ENCODE measurements around the gene NPAS3.
A peak's percentile ranks its signal among the peaks of the same experiment; 100 is the strongest.

The NPAS3 gene

DNA sequence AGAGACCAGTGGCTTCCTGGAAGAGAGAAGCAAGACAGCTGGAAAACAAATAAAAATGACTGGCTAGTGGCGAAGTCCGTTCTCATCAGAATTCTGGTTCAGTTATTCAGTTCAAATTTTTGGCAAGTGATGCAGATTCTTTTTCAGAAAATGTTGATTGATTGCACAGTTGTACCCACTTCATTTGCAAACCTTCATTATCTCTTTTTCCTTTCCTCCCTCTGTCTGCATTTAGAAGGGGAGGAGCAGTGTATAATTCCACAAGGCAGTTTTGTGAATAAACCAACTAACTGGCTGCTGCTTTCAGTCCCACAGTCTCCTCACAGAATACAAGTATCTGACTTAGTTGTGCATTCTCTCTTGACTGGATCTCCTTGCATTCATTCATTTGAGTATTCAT, 417.5 kb downstream of the NPAS3 start:
- Histone ChIP-seq H3K27me3 (ENCODE audit: insufficient read depth, low read length, poor library complexity, severe bottlenecking) (no peaks in the 10 kb centered on the region), H3K4me3 (ENCODE audit: low read length, poor library complexity, severe bottlenecking) (no peak overlapping the region), H3K4me1 (ENCODE audit: insufficient read depth, low read length, poor library complexity, severe bottlenecking) (peaks cover 8% of the 10 kb centered on the region), H3K36me3 (ENCODE audit: insufficient read depth, low read length) (no peaks in the 10 kb centered on the region), H3K79me2 (ENCODE audit: insufficient read depth, low read length) (no peaks in the 10 kb centered on the region), H3K4me2 (ENCODE audit: low read depth, low read length, poor library complexity, severe bottlenecking) (no peak overlapping the region), H4K20me1 (ENCODE audit: insufficient read depth, low read length, poor library complexity, severe bottlenecking) (no peaks in the 10 kb centered on the region), H3K9ac (ENCODE audit: low read depth, low read length, poor library complexity, severe bottlenecking) (no peak overlapping the region), H3K9me3 (ENCODE audit: insufficient read depth, low read depth, low read length) (no peaks in the 10 kb centered on the region), H3K9me2 (replicated peaks; ENCODE audit: low read depth, low read length) (no peaks in the 10 kb centered on the region), H3F3A (ENCODE audit: low read depth) (no peaks in the 10 kb centered on the region), H2AFZ (ENCODE audit: low read length) (no peak overlapping the region)
- TF ChIP-seq CTCF (conservative IDR thresholded peaks at IDR 0.05; ENCODE audit: low read length) (no peak), EZH2phosphoT487 (IDR thresholded peaks at IDR 0.05; ENCODE audit: borderline replicate concordance) (no peak)

- Histone ChIP-seq H2AFZ (ENCODE audit: low read length) (no peak overlapping the region), H3K9me3 (ENCODE audit: insufficient read depth, low read depth, low read length) (no peaks in the 10 kb centered on the region), H3F3A (ENCODE audit: low read depth) (no peaks in the 10 kb centered on the region), H3K4me3 (ENCODE audit: low read length, poor library complexity, severe bottlenecking) (no peak overlapping the region), H4K20me1 (ENCODE audit: insufficient read depth, low read length, poor library complexity, severe bottlenecking) (no peaks in the 10 kb centered on the region), H3K9ac (ENCODE audit: low read depth, low read length, poor library complexity, severe bottlenecking) (no peak overlapping the region), H3K4me2 (ENCODE audit: low read depth, low read length, poor library complexity, severe bottlenecking) (no peak overlapping the region), H3K36me3 (ENCODE audit: insufficient read depth, low read length) (no peaks in the 10 kb centered on the region), H3K79me2 (ENCODE audit: insufficient read depth, low read length) (no peaks in the 10 kb centered on the region), H3K27me3 (ENCODE audit: insufficient read depth, low read length, poor library complexity, severe bottlenecking) (no peaks in the 10 kb centered on the region), H3K4me1 (ENCODE audit: insufficient read depth, low read length, poor library complexity, severe bottlenecking) (peaks cover 8% of the 10 kb centered on the region), H3K9me2 (replicated peaks; ENCODE audit: low read depth, low read length) (no peaks in the 10 kb centered on the region)
- TF ChIP-seq EZH2phosphoT487 (IDR thresholded peaks at IDR 0.05; ENCODE audit: borderline replicate concordance) = no peak
- no peak for TF ChIP-seq CTCF (conservative IDR thresholded peaks at IDR 0.05; ENCODE audit: low read length)
These were observed 418.7 kb downstream of the NPAS3 start for GRCh38 chr14:33357225-33358010.

- no peak overlapping the region for H3K4me3 ChIP-seq (ENCODE audit: low read length, poor library complexity, severe bottlenecking)
- no peaks in the 10 kb centered on the region for H3K79me2 ChIP-seq (ENCODE audit: insufficient read depth, low read length)
- H3K36me3 ChIP-seq (ENCODE audit: insufficient read depth, low read length) = no peaks in the 10 kb centered on the region
- no peaks in the 10 kb centered on the region for H3F3A ChIP-seq (ENCODE audit: low read depth)
- TF ChIP-seq CTCF (conservative IDR thresholded peaks at IDR 0.05; ENCODE audit: low read length) = no peak
- no peak for TF ChIP-seq EZH2phosphoT487 (IDR thresholded peaks at IDR 0.05; ENCODE audit: borderline replicate concordance)
- no peaks in the 10 kb centered on the region for H3K27me3 ChIP-seq (ENCODE audit: insufficient read depth, low read length, poor library complexity, severe bottlenecking)
- no peaks in the 10 kb centered on the region for H4K20me1 ChIP-seq (ENCODE audit: insufficient read depth, low read length, poor library complexity, severe bottlenecking)
- peaks cover 8% of the 10 kb centered on the region for H3K4me1 ChIP-seq (ENCODE audit: insufficient read depth, low read length, poor library complexity, severe bottlenecking)
- peak overlapping the region; percentile 35 for H3K4me2 ChIP-seq (ENCODE audit: low read depth, low read length, poor library complexity, severe bottlenecking)
- no peak overlapping the region for H3K9ac ChIP-seq (ENCODE audit: low read depth, low read length, poor library complexity, severe bottlenecking)
- 0 out of 2 replicates have a peak overlapping the region, but pooled peaks have one; percentile 41 for H2AFZ ChIP-seq (ENCODE audit: low read length)
- no peaks in the 10 kb centered on the region for H3K9me3 ChIP-seq (ENCODE audit: insufficient read depth, low read depth, low read length)
- no peaks in the 10 kb centered on the region for H3K9me2 ChIP-seq (replicated peaks; ENCODE audit: low read depth, low read length)
These were observed 420.7 kb downstream of the NPAS3 start for GRCh38 chr14:33359288-33359881.

Data from Loucy (cell line).